HG02678 (cell line): ENCODE results near the gene RPL35.

Experiments
- ATAC-seq: cut with Tn5 transposase; IDR thresholded peaks from one replicate; pipeline ENCODE4 v1.9.1; 2021; ENCODE audit warnings: mild to moderate bottlenecking, moderate library complexity; ENCODE audit not compliant: unreplicated experiment

RPL35 gene

DNA sequence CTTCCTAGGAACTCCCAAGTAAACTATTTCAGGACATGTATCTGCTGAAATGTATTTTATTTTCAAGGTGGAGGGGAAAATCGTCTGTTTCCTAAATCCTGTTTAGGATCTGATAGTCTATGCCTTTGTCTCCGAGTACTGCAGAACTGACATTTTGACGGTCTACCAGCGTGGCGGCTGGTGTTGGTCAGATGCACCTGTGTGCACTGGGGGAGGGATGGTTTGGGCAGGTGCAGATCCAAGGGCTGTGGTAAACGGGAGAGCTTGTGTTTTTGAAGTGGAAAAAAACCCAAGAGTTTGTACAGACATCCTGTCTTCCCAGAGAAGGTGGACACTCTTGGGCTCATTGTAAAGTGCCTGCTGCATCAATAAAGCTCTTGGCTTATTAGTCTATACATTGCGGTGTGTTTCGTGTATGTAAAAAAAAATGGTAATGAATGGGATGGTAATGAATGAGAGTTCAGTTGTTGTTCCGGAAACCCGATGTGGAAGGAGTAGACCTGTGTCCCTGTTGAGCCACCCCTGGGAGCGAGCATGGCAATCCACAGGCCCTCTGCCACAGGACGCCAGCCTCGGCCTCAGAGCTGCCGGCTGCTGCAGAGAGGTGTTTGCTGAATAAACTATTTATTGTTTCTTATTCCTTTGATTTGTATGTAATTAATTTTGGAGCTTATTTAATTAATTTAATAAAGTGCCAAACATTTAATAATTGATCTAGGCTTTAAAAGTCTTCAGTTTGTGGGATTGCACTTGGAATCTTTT, 15.4 kb upstream of the RPL35 start:
- no peak for ATAC-seq

DNA sequence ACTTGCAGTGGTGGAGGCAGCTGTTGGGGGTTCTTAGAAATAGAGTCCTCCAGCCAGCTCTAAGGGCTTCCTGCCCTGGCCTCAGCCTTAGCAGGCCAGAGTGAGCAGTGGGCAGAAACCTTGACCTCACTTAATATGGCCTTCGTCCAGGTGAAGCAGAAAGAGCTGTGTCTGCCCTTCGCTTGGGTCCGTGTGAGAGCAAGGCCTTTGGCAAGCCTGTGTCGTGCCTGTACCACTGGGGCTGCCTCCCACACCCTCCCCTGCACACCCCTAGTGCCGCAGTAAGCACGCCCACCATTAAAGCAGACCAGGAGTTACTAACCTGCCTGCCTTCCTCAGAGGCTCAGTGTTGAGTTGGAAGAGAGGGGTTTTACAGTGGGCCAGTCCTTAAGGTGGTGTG, 13.7 kb upstream of the RPL35 start:
- ATAC-seq: no peak

DNA sequence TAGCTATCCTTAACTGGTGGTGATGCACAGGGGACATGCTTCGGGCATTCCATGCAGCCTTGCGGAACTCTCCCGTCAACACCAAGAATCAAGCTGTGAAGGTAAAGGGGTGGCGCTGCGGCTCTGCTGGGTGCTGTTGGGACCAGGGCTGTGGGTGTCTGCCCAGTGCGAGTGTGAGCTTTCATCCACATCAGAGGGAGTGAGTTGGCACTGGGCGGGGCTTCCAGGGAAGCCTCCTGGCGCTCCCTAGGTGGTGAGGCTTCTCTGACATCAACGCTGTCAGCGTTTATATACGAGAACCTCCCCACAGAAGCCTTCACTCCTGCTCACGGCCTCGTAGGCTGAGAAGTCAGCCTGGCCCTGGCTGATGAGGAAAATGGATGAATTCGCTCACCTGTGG, 11.9 kb upstream of the RPL35 start:
- ATAC-seq: no peak

DNA sequence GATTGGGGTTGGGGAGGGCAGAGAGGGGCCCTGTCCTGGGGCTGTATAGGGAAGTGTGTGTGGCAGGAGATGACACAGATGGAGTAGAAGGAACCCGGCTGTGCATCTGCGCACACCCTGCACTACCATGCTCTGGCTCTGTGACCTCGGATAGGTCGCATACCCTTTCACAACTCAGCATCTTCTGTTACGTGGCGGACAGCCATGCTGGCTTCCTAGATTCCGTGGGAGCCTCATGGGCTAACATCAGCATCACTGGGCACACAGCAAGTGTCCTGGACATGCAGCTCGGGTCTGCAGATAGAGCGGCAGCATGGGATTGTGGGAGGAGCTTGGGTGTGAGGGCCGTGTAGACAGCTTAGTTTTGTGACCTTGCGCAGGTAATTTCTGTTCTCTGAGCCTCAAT, 9.4 kb upstream of the RPL35 start:
- ATAC-seq: no peak

DNA sequence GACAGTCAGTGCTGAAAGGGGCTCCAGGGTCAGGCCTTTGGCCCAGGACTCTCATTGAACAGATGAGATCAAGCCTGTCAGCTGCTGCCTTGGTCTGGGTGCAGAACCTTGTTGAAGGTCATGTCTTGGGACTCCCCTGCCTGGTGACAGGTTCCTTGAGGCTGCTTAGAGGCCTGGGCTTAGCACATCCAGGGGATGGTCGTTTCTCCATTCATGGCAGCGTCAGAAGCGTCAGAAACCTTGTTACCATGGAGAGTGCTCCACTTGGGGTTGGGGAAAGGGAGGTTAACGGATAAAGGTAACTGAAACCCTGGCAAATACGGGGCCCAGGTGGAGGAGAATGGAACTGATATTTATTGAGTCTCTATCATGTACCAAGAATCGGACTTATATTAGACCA, 9.0 kb upstream of the RPL35 start:
- no peak for ATAC-seq

DNA sequence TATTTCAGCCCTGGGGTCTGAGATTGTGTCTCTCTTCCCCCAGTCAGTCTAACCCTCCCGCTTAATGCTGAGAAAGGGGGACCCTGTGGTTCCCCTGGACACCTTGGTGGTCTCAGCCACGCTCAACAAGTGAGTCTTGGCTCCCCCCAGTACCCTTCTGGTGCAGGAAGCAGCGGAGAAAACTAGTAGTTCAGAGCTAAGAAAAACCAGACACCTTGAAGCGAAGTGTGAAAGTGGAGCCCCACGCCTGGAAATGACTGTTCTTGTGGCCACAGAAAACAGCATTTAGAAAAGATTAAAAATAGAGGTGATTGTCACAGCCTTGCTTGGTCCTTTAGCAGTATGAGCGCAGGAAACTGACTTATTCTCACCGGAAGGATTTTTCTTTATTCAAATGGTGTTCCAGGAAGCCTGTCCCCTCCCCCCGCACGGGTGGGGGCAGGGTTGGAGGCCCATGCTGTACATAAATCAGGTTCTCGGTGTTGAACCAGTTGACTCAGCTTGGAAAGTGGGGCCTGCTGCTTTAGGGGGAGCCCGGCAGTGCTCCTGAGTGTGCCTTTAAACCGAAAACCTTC, 8.3 kb upstream of the RPL35 start:
- ATAC-seq: peak; percentile 46

DNA sequence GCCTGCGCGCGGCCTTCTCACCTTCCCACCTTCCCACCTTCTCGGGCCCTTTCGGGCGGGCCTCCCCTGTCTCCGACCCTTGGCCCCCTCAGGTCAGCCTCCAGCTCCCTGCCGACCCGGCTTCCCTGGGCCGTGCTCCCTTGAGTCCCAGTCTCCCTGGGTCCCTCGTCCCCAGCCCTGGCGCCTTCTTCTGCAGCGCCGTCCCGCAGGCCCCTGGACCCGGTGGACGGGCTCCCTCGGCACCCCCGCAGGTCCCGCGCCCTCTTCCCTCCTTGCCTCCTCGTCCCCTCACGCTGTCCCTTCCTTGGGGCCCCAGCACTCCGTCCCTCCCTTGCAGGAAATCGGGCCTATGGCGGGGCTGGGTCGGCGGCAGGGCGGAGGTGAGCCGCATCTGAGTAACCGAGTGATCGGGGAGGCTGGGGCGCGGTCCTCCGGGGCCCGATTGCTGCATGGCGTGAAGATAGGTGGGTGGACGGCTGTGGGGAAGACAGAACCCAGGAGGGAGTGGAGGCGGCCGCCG, 7.8 kb upstream of the RPL35 start:
- peak; percentile 12 for ATAC-seq

DNA sequence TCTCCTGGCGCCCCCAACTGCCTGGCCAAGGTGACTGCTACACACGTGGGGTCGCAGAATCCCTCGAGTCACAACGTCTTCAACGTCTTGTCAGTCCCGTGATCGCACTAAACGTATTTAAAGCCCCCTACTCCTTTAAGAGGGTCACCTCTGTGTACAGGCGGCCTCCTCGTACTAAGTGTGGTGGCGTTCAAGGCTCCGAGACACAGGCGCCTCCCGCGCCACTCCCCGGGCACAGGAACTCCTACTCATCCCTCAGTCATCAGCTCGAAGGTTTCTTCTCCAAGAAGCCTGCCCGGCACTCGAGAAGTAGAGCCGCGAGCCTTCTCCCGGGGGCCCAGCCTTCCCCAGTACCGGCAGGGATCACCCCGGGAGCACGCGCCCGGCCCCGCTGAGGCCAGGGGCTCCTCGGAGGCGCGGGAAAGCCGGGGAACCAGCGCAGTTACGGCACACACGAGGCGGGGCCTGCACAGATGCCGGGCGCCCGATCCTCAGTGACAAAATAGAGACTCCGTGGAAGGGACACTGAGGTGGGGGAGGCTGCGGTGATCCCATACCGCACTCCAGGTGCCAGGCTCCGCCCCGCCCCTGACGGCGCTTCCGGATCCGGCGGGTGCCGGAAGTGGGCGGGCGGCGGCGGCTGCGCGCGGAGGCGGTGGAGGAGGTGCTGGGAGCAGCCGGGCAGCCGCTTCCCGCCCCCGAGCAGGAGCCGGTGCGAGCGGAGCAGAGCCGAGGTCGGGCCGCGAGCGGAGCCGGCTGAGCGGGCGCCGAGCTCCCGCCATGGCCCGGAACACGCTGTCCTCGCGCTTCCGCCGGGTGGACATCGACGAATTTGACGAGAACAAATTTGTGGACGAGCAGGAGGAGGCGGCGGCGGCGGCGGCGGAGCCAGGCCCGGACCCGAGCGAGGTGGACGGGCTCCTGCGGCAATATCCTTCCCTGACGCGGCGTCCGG, 7.0 kb upstream of the RPL35 start:
- ATAC-seq: peak; percentile 72

DNA sequence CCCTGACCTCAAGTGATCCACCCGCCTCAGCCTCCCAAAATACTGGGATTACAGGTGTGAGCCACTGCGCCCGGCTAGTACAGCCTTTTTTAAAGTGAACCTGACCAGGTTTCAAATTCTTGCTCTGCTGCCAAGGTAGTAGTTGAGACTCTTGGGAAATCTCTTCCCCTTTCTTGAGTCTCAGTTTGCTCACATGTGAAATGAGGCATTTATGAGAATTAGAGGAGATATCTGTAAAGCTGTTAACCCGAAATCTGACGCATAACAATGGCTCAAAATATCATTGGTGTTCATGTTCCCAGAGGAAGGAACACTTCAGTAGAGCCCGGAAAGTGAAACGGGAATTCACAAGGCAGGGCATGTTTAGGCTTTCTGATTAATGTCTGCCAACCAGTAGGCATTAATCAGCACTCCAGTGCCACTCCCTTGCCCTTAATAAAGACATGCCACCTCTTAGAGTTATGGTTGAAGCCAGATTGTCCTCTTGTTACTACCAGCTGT, 1.7 kb upstream of the RPL35 start:
- ATAC-seq: no peak

DNA sequence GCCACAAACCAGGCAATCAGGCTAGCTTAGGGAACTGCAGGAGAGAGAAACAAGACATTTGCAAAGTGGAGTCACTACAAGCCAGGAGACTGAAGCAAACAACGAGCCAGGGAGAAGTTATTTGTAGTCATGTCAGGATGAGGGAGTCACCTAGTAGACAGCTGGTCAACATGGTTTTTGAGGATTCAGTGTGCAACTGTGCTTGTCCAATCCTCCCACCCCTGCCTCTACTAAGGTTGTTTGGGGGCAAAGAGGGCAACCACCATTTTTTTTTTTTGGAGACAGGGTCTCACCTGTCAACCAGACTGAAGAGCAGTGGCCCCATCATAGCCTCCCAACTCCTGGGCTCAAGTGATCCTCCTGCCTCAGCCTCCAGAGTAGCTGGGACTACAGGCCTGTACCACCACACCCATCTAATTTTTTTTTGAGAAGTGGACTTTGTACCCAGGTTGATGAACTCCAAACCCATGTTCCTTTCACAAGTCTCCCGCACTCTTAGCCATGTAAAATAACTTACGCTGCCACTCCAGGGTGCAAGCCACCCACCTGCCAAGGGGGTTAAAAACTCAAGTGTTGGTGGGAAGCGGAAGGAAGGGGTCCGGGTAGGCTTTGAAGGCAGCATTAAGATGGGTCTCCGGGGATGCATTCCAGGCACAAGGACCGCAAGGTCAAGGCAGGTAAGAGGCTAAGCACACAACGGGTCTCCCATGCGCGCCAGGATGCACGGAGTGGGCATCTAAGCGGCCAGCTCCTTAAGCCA, 995 bp downstream of the RPL35 start:
- no peak for ATAC-seq

DNA sequence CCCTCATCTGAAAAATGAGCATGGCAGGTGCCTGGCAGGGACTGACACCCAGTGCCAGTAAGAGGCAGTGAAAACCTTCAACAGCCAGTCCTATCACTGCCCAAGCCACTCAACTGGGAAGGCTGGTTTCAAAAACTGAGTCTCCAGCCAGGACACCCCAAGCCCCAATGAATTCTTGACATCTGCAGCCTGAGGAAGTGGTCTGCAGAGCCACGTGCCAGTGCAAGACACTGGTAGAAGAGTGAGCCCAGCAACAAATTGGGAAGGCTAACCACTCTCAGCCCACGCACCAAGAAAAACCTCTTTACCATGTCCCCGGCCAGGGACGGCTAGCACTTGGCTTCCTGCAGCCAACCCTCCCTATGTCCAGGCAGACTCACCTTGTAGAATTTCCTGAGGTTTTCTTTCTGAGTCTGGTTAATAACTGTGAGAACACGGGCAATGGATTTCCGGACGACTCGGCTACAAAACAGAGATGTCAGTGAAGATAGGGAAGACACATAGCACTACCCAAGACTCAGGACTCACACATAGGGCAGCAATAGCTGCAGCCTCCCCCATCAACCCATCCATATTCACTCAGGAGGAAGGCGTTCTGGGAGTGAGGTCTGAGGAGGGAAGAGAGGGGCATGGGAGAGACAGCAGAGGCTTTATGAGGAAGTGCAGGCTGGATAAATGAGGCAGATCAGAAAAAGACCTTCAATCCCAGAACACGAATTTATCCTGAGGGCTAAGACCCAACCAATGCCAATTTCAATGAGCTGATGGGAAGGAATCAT, 1.8 kb downstream of the RPL35 start:
- ATAC-seq: no peak

DNA sequence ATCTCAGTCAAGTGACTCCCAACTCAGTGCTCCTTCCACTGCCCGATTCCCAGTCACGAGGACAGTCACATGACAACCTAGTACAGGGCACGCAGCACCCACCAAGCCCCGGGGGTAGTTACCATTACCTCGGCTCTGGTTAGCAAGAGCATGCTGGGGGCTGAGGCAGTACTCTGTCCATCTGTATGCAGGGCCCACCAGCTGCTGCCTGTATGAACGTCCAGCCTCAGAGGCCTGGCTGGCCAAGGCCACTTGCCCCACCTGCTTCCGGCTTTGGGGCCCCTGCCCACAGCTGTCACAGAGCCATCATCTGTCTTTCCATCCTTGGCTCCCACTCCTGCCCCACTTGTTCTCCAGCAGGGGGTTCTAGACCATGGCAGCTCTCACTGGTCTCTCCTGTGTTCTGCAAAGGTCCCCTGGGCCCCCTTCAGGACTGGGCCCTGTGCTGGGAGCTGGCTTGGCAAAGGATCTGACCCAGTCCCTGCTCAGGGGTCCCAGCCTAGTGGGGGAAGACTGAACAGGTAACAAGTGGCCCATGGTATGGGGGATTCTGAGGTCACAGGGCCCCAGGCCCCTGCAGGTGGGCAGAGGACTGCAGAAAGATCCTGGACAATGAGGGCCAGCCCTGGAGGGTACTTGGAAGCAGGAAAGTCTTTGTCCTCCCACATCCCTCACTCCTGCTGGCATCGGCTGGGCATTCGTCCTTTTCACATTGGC, 3.3 kb downstream of the RPL35 start:
- no peak for ATAC-seq

DNA sequence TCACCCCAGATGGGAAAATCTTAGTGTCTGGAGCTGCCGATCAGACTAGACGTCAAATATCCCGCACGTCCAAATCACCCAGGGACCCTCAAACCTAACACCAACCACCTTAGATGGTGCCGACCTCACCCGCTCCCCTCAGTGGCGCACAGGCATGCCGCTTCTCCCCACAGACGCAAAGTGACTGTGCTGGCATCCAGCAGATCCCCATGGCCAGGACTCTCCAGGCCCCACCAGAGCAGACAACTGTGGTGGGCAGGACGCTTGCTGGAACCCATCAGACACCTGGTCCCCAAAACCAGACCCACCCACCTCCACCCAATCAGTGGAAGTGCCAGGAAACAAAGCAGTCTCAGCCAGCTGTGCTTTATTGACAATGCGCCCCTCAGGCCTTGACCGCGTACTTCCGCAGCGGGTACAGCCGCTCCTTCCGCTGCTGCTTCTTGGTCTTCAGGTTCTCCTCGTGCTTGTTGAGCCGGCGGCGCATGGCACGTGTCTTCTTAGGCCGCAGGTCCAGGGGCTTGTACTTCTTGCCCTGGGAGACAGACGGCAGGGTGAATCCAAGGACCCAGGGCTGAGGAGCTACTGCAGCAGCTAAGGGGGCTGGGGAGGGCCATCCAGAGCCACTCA, 4.1 kb downstream of the RPL35 start:
- no peak for ATAC-seq

DNA sequence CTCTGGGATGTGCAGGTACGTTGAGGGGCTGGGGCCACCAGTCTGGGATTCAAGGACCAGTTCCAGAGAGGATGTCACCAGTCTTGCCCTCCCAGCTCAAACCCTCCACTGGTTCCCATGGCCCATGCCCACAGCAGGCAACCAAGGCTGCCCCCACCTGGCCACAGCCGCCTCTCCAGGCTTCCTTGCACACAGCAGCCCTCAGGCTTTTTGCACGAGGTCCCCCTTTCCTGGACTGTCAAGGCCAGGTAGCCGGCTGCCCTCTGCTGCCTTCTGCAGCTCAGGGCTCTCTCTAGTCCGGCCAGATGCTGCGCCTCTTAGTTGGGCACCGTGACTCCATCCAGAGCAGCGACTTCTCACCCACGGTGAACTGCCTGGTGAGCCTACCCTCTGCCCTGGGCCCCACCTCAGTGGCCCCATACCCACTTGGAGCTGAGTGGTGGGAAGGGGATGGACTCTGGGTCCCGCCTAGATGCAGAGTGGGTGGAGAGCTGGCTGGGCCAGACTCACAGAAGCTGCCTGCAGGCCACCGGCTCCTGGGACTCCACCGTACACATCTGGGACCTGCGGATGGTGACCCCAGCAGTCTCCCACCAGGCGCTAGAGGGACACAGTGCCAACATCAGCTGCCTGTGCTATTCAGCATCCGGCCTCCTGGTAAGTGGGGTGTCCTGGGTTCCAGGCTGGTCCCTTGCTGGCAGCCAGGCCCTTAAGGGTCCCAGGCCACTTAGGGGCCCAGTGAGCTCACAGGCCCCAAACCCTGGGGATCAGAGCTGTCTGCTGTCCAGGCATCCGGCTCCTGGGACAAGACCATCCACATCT, 5.6 kb downstream of the RPL35 start:
- ATAC-seq: no peak

DNA sequence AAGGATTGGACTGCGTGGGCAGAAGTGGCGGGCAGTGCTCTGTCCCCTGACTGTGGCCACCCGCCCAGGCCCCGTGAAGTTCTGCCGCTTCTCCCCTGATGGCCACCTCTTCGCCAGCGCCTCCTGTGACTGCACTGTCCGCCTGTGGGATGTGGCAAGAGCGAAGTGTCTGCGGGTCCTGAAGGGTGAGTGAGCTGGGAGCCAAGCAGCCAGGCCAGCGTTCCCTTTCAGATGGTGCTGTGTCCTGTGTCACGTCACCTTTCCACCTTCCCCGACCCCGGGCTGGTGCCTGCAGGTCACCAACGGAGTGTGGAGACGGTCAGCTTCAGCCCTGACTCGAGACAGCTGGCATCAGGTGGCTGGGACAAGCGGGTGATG, 6.2 kb downstream of the RPL35 start:
- ATAC-seq: no peak

DNA sequence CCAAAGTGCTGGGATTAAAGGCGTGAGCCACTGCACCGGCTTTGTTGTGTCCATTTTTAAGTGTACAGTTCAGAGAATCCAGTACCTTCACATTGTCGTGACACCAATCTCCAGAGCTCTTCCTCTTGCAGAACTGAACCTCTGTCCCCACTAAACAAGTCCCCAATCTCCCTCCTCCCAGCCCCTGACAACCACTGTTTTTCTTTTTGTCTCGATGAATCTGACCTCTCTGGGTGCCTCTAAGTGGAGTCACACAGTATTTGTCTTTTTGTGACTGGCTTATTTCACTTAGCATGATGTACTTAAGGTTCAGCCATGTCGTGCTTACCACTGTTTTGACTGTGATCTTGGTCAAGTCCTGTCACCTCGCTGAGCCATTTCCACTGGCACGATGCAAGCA, 6.9 kb downstream of the RPL35 start:
- no peak for ATAC-seq

DNA sequence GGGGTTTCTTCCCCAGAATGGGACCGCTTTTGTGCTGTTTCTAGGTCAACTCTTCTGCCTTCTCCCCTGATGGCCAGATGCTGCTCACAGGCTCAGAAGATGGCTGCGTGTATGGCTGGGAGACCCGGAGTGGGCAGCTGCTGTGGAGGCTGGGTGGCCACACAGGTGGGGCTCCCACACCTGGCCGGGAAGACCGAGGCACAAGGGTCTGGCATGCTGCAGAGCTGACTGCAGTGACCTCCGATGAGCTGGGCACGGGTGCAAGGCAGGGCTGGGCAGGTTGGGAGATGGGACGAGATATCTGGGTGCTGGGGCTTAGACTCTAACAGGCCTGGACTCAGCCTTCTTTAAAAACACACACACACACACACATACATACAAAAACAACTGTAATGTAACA, 7.6 kb downstream of the RPL35 start:
- no peak for ATAC-seq

DNA sequence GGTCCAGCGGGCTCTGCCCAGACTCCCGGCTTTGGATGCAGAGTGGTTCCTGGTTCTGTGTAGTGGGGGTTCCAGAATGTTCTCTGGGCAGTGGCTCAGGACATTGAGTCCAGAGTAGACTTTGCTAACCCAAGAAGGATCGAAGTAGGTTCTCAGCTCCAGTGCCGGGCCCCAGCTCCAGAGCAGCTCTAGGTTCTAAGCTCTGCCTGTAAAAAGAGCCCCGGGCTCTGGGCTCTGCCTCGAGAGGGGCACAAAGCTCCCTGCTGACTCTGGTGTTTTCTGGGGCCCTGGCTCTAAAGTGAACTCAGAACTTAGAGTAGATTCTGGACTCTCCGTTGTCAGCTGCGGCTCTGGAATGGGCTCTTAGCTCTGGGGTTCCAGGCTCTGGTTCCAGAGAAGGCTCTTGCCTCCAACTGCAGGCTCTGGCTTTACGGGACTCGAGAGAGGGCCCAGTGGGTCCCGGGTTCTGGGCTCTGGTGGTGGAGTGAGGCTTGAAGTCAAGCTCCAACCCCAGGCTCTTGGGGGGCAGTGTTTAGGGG, 8.1 kb downstream of the RPL35 start:
- no peak for ATAC-seq
